Neural progenitor cell (in vitro differentiated cells): ENCODE results near the gene PRDM7.
"Not testable (repeated sequence)": the region's sequence is repeated elsewhere in the genome, so short reads cannot be mapped to it uniquely, and the experiment has no call there.

ENCODE experiments used
- EZH2 ChIP-seq: fragments of 200-600 bp; sonication (generic); IDR thresholded peaks from 2 replicates; pipeline ENCODE4 v1.6.1; 2017; ENCODE audit warnings: antibody characterized with exemption, mild to moderate bottlenecking, moderate library complexity
- EZH2phosphoT487 ChIP-seq: fragments of 200-600 bp; sonication (generic); IDR thresholded peaks from 2 replicates; pipeline ENCODE4 v1.6.1; 2017; ENCODE audit warnings: antibody characterized with exemption
- TF ChIP-seq, protein P1 (sequence below): fragments of 200-600 bp; sonication (generic); IDR thresholded peaks from 2 replicates; pipeline ENCODE4 v1.5.1; 2017; ENCODE audit warnings: antibody characterized with exemption, mild to moderate bottlenecking

DNA sequence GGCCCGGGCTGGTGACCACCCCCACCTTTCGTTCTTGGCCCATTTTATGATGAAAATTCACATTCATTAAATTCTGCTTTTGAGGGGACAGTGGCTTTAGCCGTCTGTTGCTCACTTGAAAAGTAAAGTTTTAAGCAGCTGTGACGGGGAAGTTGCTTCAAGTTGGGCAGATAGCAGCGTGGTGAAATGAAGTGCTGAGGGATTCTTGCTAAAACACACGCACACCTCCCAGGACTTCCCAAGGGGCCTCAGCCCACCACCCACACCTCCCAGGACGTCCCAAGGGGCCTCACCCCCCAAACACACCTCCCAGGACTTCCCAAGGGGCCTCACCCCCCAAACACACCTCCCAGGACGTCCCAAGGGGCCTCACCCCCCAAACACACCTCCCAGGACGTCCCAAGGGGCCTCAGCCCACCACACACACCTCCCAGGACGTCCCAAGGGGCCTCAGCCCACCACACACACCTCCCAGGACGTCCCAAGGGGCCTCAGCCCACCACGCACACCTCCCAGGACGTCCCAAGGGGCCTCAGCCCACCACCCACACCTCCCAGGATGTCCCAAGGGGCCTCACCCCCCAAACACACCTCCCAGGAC is 69.4 kb downstream of the PRDM7 start:
- TF ChIP-seq EZH2phosphoT487, EZH2: not testable (repeated sequence)
- TF ChIP-seq, protein P1, sequence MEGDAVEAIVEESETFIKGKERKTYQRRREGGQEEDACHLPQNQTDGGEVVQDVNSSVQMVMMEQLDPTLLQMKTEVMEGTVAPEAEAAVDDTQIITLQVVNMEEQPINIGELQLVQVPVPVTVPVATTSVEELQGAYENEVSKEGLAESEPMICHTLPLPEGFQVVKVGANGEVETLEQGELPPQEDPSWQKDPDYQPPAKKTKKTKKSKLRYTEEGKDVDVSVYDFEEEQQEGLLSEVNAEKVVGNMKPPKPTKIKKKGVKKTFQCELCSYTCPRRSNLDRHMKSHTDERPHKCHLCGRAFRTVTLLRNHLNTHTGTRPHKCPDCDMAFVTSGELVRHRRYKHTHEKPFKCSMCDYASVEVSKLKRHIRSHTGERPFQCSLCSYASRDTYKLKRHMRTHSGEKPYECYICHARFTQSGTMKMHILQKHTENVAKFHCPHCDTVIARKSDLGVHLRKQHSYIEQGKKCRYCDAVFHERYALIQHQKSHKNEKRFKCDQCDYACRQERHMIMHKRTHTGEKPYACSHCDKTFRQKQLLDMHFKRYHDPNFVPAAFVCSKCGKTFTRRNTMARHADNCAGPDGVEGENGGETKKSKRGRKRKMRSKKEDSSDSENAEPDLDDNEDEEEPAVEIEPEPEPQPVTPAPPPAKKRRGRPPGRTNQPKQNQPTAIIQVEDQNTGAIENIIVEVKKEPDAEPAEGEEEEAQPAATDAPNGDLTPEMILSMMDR = not testable (repeated sequence)
